ENCODE measurements around the gene GPI.
"Not testable (repeated sequence)": the region's sequence is repeated elsewhere in the genome, so short reads cannot be mapped to it uniquely, and the experiment has no call there.

GPI gene

GRCh38 chr19:34364830-34365462, at the start of gene GPI:
GPI (plus strand) TSS chr19:34365196; CDS start chr19:34365267, 71 bp downstream.
- peak; percentile 66 for DNase-seq

GRCh38 chr19:34316247-34316646, 48.7 kb upstream of the GPI start:
- no peak for DNase-seq

- DNase-seq: no peak
Observed at GRCh38 chr19:34316741-34317301, 48.2 kb upstream of the GPI start.

GRCh38 chr19:34317311-34317927, 47.6 kb upstream of the GPI start:
- no peak for DNase-seq

GRCh38 chr19:34319230-34319585, 45.8 kb upstream of the GPI start:
- DNase-seq: no peak

GRCh38 chr19:34319785-34320184, 45.2 kb upstream of the GPI start:
- no peak for DNase-seq

- DNase-seq: no peak
Observed at GRCh38 chr19:34320277-34320676, 44.7 kb upstream of the GPI start.

- no peak for DNase-seq
Observed at GRCh38 chr19:34321735-34322134, 43.3 kb upstream of the GPI start.

- no peak for DNase-seq
Observed at GRCh38 chr19:34323433-34324204, 41.4 kb upstream of the GPI start.

GRCh38 chr19:34324320-34324719, 40.7 kb upstream of the GPI start:
- no peak for DNase-seq

GRCh38 chr19:34325181-34325580, 39.8 kb upstream of the GPI start:
- no peak for DNase-seq

- DNase-seq: no peak
Observed at GRCh38 chr19:34325981-34326787, 38.8 kb upstream of the GPI start.

- no peak for DNase-seq
Observed at GRCh38 chr19:34327851-34328250, 37.1 kb upstream of the GPI start.

- DNase-seq: no peak
Observed at GRCh38 chr19:34328982-34329381, 36.0 kb upstream of the GPI start.

GRCh38 chr19:34330116-34330515, 34.9 kb upstream of the GPI start:
- DNase-seq: no peak

GRCh38 chr19:34330596-34330995, 34.4 kb upstream of the GPI start:
- not testable (repeated sequence) for DNase-seq

GRCh38 chr19:34331596-34331995, 33.4 kb upstream of the GPI start:
- DNase-seq: not testable (repeated sequence)

- no peak for DNase-seq
Observed at GRCh38 chr19:34332027-34332760, 32.8 kb upstream of the GPI start.

- no peak for DNase-seq
Observed at GRCh38 chr19:34335914-34336313, 29.1 kb upstream of the GPI start.

- no peak for DNase-seq
Observed at GRCh38 chr19:34336781-34337271, 28.2 kb upstream of the GPI start.

GRCh38 chr19:34337739-34338138, 27.3 kb upstream of the GPI start:
- no peak for DNase-seq

All from femur (tissue), 1 donor.